ENCODE results near the gene OR6K6. TPM values are rescaled to one million over a fixed set of nuclear protein-coding genes. Genes with fewer than 3 reads are reported as not detected.

Gene OR6K6
- total and polyA plus RNA-seq, 2 experiments from 2014 or later = not detected

GRCh38 chr1:158794247-158794646, 39.7 kb downstream of the OR6K6 start:
- H3K27me3 ChIP-seq = no peaks in the 10 kb centered on the region
- H3K27ac ChIP-seq = no peak overlapping the region
- DNase-seq (ENCODE audit: low spot score) = no peak
- H3K4me1 ChIP-seq (ENCODE audit: insufficient read depth) = no peaks in the 10 kb centered on the region
- no peak overlapping the region for H2AFZ ChIP-seq
- TF ChIP-seq CTCF (IDR thresholded peaks at IDR 0.05; ENCODE audit: poor library complexity) (no peak), EZH2phosphoT487 (IDR thresholded peaks at IDR 0.05; ENCODE audit: low read depth, severe bottlenecking, unreplicated experiment) (no peak), EZH2 (IDR thresholded peaks at IDR 0.05; ENCODE audit: borderline replicate concordance) (no peak)
- no peak overlapping the region for H3K4me2 ChIP-seq
- no peak overlapping the region for H3K4me3 ChIP-seq
- WGBS (ENCODE audit: low lambda C conversion rate, missing lambda C conversion rate) = 64% methylated on average over 6 of the region's 6 CpGs
- H3K9me2 ChIP-seq (replicated peaks; ENCODE audit: insufficient read depth) = no peaks in the 10 kb centered on the region
- H4K20me1 ChIP-seq (ENCODE audit: insufficient read depth, poor library complexity, severe bottlenecking) = no peaks in the 10 kb centered on the region
- H3K9me3 ChIP-seq (ENCODE audit: low read depth) = no peaks in the 10 kb centered on the region
- H3K79me2 ChIP-seq = no peaks in the 10 kb centered on the region
- no peaks in the 10 kb centered on the region for H3K36me3 ChIP-seq (replicated peaks; ENCODE audit: insufficient read depth, low read depth)

GRCh38 chr1:158798531-158798930, 44.0 kb downstream of the OR6K6 start:
- no peaks in the 10 kb centered on the region for H3K79me2 ChIP-seq
- H2AFZ ChIP-seq = no peak overlapping the region
- no peaks in the 10 kb centered on the region for H3K4me1 ChIP-seq (ENCODE audit: insufficient read depth)
- no peak for DNase-seq (ENCODE audit: low spot score)
- H3K4me3 ChIP-seq = no peak overlapping the region
- no peak overlapping the region for H3K4me2 ChIP-seq
- H4K20me1 ChIP-seq (ENCODE audit: insufficient read depth, poor library complexity, severe bottlenecking) = no peaks in the 10 kb centered on the region
- no peaks in the 10 kb centered on the region for H3K36me3 ChIP-seq (replicated peaks; ENCODE audit: insufficient read depth, low read depth)
- no peaks in the 10 kb centered on the region for H3K27me3 ChIP-seq
- WGBS (ENCODE audit: low lambda C conversion rate, missing lambda C conversion rate) = 92% methylated on average over 3 of the region's 3 CpGs
- H3K9me3 ChIP-seq (ENCODE audit: low read depth) = no peaks in the 10 kb centered on the region
- no peak for TF ChIP-seq EZH2phosphoT487 (IDR thresholded peaks at IDR 0.05; ENCODE audit: low read depth, severe bottlenecking, unreplicated experiment)
- TF ChIP-seq CTCF (IDR thresholded peaks at IDR 0.05; ENCODE audit: poor library complexity) = peak; percentile 8
- no peak for TF ChIP-seq EZH2 (IDR thresholded peaks at IDR 0.05; ENCODE audit: borderline replicate concordance)
- no peaks in the 10 kb centered on the region for H3K9me2 ChIP-seq (replicated peaks; ENCODE audit: insufficient read depth)
- H3K27ac ChIP-seq = no peak overlapping the region

GRCh38 chr1:158799689-158800088, 45.2 kb downstream of the OR6K6 start:
- Histone ChIP-seq H2AFZ (no peak overlapping the region), H3K79me2 (no peaks in the 10 kb centered on the region), H3K9me3 (ENCODE audit: low read depth) (no peaks in the 10 kb centered on the region), H3K4me1 (ENCODE audit: insufficient read depth) (no peaks in the 10 kb centered on the region), H3K36me3 (replicated peaks; ENCODE audit: insufficient read depth, low read depth) (no peaks in the 10 kb centered on the region), H3K9me2 (replicated peaks; ENCODE audit: insufficient read depth) (no peaks in the 10 kb centered on the region), H3K4me3 (no peak overlapping the region), H3K27ac (no peak overlapping the region), H3K27me3 (no peaks in the 10 kb centered on the region), H4K20me1 (ENCODE audit: insufficient read depth, poor library complexity, severe bottlenecking) (no peaks in the 10 kb centered on the region), H3K4me2 (no peak overlapping the region)
- WGBS (ENCODE audit: low lambda C conversion rate, missing lambda C conversion rate) = 91% methylated on average over 4 of the region's 4 CpGs
- DNase-seq (ENCODE audit: low spot score) = no peak
- TF ChIP-seq CTCF (IDR thresholded peaks at IDR 0.05; ENCODE audit: poor library complexity) (no peak), EZH2 (IDR thresholded peaks at IDR 0.05; ENCODE audit: borderline replicate concordance) (no peak), EZH2phosphoT487 (IDR thresholded peaks at IDR 0.05; ENCODE audit: low read depth, severe bottlenecking, unreplicated experiment) (no peak)

GRCh38 chr1:158800526-158800925, 46.0 kb downstream of the OR6K6 start:
- Histone ChIP-seq H2AFZ (no peak overlapping the region), H4K20me1 (ENCODE audit: insufficient read depth, poor library complexity, severe bottlenecking) (no peaks in the 10 kb centered on the region), H3K27me3 (no peaks in the 10 kb centered on the region), H3K4me3 (no peak overlapping the region), H3K79me2 (no peaks in the 10 kb centered on the region), H3K4me1 (ENCODE audit: insufficient read depth) (no peaks in the 10 kb centered on the region), H3K27ac (no peak overlapping the region), H3K9me2 (replicated peaks; ENCODE audit: insufficient read depth) (no peaks in the 10 kb centered on the region), H3K9me3 (ENCODE audit: low read depth) (no peaks in the 10 kb centered on the region), H3K4me2 (no peak overlapping the region), H3K36me3 (replicated peaks; ENCODE audit: insufficient read depth, low read depth) (no peaks in the 10 kb centered on the region)
- no peak for DNase-seq (ENCODE audit: low spot score)
- WGBS (ENCODE audit: low lambda C conversion rate, missing lambda C conversion rate) = 92% methylated on average over 2 of the region's 2 CpGs
- TF ChIP-seq CTCF (IDR thresholded peaks at IDR 0.05; ENCODE audit: poor library complexity) (no peak), EZH2phosphoT487 (IDR thresholded peaks at IDR 0.05; ENCODE audit: low read depth, severe bottlenecking, unreplicated experiment) (no peak), EZH2 (IDR thresholded peaks at IDR 0.05; ENCODE audit: borderline replicate concordance) (no peak)

All from hepatocyte (in vitro differentiated cells).